ENCODE data around the gene ACAD9.
A peak's percentile ranks its signal among the peaks of the same experiment; 100 is the strongest.
"Not testable (repeated sequence)": the region's sequence is repeated elsewhere in the genome, so short reads cannot be mapped to it uniquely, and the experiment has no call there.

The ACAD9 gene

DNA sequence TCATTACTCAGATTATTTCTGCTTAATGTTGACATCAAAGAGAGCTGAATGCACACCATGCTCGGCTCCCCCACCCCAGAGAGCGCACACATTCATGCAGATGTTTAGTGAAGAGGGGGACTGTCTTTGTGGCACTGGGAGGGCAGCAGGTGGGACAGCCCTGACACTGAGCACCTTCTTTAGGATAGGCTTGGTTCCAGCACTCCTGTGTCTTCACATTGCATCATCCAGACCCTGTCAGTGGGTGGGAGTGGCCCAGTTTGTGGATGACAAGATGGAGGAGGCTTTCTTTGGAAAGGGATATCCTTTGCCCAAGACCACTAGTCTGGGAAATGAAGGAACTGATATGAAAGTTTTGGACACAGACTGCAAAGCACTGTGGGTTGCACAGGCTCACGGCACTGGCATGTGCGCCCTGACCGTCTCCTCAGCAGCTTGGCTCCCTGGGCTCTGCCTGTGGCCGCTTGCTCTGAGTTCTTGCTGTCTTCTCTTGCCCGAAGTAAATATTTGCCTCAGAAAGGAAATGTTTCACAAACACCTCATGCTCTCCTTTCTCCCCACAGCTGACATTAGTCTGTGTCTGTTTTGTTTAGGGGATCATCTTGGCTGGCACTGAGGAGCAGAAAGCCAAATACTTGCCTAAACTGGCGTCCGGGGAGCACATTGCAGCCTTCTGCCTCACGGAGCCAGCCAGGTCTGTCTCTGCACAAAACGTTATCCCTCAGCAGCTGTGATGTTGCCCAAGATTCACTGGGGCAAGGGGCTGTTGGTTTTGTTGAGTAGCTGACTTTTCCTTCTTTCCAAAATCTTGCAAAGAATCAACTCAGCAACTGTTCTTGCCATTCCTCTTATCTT, 16.6 kb downstream of the ACAD9 start:
- no peak for DNase-seq

- no peak for DNase-seq
These were observed 23.0 kb downstream of the ACAD9 start for GRCh38 chr3:128902426-128902825.

- DNase-seq = no peak
These were observed 24.1 kb downstream of the ACAD9 start for GRCh38 chr3:128903501-128903900.

- DNase-seq = no peak
These were observed 26.8 kb downstream of the ACAD9 start for GRCh38 chr3:128906031-128906803.

GRCh38 chr3:128906804-128907525, 27.5 kb downstream of the ACAD9 start:
- DNase-seq = no peak

DNA sequence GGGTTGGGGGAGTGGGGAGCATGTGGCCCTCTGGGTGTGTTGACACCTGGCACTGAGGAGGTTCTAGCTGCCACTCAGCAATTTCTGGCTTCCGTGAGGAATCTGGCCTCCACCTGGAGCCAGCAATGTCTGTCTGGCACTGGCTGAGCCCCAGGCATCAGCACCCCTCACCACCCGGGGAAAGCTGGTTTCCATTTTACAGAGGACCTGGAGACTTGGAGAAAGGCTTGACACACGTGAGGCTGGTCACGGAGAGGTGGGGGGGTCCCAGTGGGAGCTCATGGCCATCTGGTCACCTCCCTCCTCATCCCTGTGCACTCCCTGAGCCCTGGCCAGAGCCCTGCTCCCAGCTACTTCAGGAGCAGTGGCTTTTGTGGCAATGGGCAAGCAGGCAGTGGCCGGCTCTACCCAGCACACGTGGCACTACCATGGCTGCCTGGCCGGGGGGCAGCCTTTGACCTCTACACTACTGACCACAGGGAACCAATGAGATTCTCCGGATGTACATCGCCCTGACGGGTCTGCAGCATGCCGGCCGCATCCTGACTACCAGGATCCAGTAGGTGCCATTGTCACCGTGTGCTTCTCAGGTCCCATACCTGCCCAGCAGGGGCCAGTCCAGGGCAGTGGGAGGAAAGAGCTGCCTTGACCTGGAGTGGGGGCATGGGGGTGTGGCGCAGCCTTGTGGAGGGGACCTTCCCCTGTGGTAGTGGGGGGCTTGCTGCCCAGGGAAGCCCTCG, 28.5 kb downstream of the ACAD9 start:
- DNase-seq = no peak

- DNase-seq = no peak
These were observed 29.5 kb downstream of the ACAD9 start for GRCh38 chr3:128908951-128909350.

DNA sequence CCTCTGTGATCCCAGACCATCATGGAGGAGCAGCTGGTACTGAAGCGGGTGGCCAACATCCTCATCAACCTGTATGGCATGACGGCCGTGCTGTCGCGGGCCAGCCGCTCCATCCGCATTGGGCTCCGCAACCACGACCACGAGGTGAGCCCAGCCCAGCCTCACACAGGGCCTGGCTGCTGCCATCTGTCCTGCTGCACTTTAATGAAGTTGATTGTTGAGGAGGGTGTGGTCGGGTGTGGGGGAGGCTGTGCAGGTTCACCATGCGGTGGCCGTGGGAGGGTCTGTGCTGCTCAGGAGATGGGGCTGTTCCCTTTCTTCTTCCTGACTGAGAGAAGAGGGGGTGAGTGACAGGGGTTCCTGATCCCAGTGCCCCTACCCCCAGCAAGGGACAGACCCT, 30.6 kb downstream of the ACAD9 start:
- DNase-seq = no peak

- DNase-seq = no peak
These were observed 32.5 kb downstream of the ACAD9 start for GRCh38 chr3:128911911-128912310.

GRCh38 chr3:128914966-128915645, 35.7 kb downstream of the ACAD9 start:
- no peak for DNase-seq

DNA sequence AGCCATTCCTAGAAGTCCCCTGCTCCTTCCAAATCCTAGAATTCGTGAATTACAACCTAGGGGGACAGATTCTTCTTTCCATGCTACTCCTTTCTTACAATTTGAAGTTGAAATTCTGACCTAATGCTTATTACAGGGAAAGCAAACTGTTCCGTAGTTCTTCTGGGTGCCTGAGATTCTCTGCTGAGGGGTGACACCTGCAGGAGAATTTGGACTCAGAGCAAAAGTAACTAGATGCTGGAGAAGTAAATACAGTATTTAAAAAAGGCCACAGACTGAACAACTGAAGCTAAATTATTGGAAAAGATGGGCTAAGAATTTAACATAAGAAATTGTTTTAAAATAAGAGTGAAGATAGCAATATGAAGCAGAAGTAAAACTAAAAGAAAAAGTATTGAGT, 37.9 kb downstream of the ACAD9 start:
- peak in 1 of 4 experiments; percentile 16 for DNase-seq

- DNase-seq = no peak
These were observed 40.6 kb downstream of the ACAD9 start for GRCh38 chr3:128919988-128920387.

DNA sequence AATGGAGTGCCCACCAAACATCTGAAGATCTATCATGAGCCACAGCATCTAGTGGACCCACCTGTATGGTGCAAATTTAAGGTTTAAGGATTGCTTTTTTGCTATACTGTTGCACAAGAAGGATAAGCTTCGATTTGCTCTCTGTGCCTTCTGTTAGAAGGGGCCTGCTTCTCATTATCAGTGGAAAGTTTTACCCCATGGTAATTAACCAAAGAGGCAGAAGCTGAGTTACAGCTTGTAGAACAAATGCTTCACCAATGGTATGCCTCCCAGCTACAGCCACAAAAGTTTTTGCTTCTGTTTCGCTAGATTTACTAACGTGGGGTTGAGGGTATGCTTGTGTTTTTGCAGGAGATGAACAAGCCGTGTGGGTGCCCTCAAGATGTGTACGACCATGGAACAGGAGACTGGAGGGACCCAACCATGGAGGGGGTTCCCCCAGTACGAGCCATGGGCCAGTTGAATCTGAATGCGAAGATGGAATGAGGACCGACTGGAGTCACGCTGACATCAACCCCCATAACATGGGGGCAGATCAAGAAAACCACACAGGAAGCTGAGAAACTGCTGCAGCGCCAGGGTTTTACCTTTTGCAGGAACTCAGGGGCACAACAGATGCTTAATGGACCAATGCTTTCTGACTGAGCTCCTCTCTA, 43.5 kb downstream of the ACAD9 start:
- DNase-seq = no peak

DNA sequence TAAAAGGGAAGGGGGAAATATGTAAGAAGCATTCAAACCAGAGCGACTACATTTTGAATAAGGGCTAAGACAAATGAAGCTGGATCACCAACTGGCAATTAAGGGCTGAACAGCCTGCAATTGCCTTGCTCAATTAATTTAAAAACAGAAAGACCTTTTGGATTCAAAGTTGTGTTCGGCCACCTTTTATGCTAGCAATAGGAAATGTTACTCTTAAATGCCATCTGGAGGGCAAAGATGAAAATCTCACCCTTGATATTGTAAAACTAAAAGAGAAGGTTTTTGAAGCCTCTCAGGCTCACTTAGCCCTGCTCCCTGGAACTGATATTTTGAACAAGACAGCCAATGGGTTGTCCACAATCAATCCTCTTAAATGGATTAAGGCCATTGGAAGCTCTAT, 44.2 kb downstream of the ACAD9 start:
- DNase-seq = no peak

DNA sequence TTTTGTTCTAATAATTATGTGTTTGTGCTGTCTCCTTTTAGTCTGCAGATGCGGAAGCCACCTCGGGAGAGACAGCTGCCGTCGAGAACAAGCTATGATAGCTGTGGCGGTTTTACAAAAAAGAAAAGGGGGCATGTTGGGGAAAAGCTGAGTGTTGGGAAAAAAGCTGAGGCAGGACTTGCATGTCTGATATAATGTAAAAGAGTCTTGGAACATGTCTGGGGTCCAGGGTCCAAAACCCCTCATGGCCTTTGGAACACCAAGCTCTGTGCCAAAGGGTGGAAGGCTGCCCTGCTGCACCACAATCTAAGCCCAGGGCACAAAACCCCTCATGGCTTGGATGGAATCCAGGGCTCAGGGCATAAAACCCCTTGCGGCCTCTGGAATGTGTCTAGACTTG, 44.6 kb downstream of the ACAD9 start:
- not testable (repeated sequence) for DNase-seq

- no peak for DNase-seq
These were observed 49.9 kb downstream of the ACAD9 start for GRCh38 chr3:128929364-128929763.

DNA sequence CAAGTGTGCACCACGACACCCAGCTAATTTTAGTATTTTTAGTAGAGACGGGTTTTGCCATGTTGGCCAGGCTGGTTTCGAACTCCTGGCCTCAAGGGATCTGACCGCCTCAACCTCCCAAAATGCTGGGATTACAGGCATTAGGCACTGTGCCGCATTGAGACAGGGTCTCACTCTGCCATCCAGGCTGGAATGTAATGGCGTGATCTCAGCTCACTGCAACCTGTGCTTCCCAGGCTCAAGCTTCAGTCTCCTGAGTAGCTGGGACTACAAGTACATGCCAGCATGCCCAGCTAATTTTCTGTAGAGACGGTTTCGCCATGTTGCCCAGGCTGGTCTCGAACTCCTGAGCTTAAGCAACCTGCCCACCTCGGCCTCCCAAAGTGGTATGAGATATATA, 51.6 kb downstream of the ACAD9 start:
- no peak for DNase-seq

- no peak for DNase-seq
These were observed 53.2 kb downstream of the ACAD9 start for GRCh38 chr3:128932516-128933212.

- no peak for DNase-seq
These were observed 53.9 kb downstream of the ACAD9 start for GRCh38 chr3:128933213-128933921.

DNA sequence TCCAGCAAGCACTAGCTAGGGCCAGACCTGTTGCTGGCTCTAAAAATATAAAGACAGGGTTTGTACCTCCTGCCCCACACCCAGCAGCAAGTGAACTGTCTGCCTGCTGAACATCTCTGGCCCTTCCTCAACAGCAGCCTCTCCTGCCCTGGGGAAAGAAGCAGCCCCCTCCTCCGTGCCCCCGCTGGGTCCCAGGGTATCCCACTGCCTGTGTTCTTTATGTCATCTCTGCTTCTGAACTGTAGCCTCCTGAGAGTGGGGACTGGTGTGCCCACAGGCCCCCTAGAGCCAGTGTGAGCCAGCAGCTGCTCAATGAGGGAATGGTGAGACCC, 54.5 kb downstream of the ACAD9 start:
- DNase-seq = no peak

Data from suppressor macrophage (primary cell).